Lower lobe of right lung (tissue), 2 donors: ENCODE measurements around the gene S100A10. TPM values are rescaled to one million over a fixed set of nuclear protein-coding genes. Genes with fewer than 3 reads are reported as not detected.

Experiments used
- ATAC-seq, 2 donors: fragments of 200-7000 bp; cut with Tn5 transposase; one replicate each; pipeline ENCODE4 v1.9.1; 2020 to 2022; ENCODE audit warnings: mild to moderate bottlenecking in 2 of 2, moderate library complexity in 2 of 2
- DNase-seq: peaks from one replicate; pipeline ENCODE4 v3.0.0-alpha.2; 2020
- H3K27ac ChIP-seq: fragments of 200-600 bp; one replicate; pipeline ENCODE4 v1.8.0; 2022
- H3K27me3 ChIP-seq: fragments of 200-600 bp; one replicate; pipeline ENCODE4 v1.8.0; 2022; ENCODE audit warnings: low read depth
- H3K36me3 ChIP-seq: fragments of 200-600 bp; one replicate; pipeline ENCODE4 v1.8.0; 2022; ENCODE audit warnings: mild to moderate bottlenecking
- H3K4me1 ChIP-seq: fragments of 200-600 bp; one replicate; pipeline ENCODE4 v1.8.0; 2022
- H3K4me3 ChIP-seq: fragments of 200-600 bp; one replicate; pipeline ENCODE4 v1.8.0; 2022; ENCODE audit warnings: mild to moderate bottlenecking
- H3K9me3 ChIP-seq: fragments of 200-600 bp; one replicate; pipeline ENCODE4 v1.8.0; 2022
- CTCF ChIP-seq: fragments of 200-600 bp; IDR thresholded peaks from one replicate; pipeline ENCODE4 v1.8.0; 2022; ENCODE audit warnings: antibody characterized with exemption, mild to moderate bottlenecking
- intact Hi-C: fragments of 100-400 bp; cut with DNase I; formaldehyde crosslinking; loops from one replicate; pipeline ENCODE4 v1.11.0; 2022
- total RNA-seq: library from RNA; stranded (reverse); fragmentation: NEBNext Ultra II Directional; extraction: Animal tissue kit (Norgen Biotek cat#: 25700); gene quantifications from one replicate; pipeline ENCODE4 v1.2.1, GENCODE V29; 2021
- donor health status: DM: no; HTN: yes; CAD: no; lungs with severe emphysema.

S100A10 gene
- total RNA-seq, 1 donor from 2014 or later: 602 TPM

- no peak overlapping the region for H3K27ac ChIP-seq
- no peak for TF ChIP-seq CTCF
- peaks cover 26% of the 10 kb centered on the region for H3K4me1 ChIP-seq
- no peak for DNase-seq
- H3K9me3 ChIP-seq: no peaks in the 10 kb centered on the region
- ATAC-seq: no peak
- H3K27me3 ChIP-seq: no peaks in the 10 kb centered on the region
- no peak overlapping the region for H3K4me3 ChIP-seq
- H3K36me3 ChIP-seq: peaks cover 39% of the 10 kb centered on the region
- intact Hi-C loops: no loop called here
Measured at GRCh38 chr1:152029929-152030211, 36.2 kb upstream of the S100A10 start.

- Histone ChIP-seq H3K4me3 (no peak overlapping the region), H3K9me3 (no peaks in the 10 kb centered on the region), H3K4me1 (peaks cover 20% of the 10 kb centered on the region), H3K36me3 (peaks cover 39% of the 10 kb centered on the region), H3K27ac (no peak overlapping the region), H3K27me3 (no peaks in the 10 kb centered on the region)
- peak; percentile 55 to 70 for ATAC-seq
- no peak for TF ChIP-seq CTCF
- intact Hi-C loops: no loop called here
- no peak for DNase-seq
Measured at GRCh38 chr1:152029144-152029928, 35.7 kb upstream of the S100A10 start.

GRCh38 chr1:152026895-152027294 is 33.2 kb upstream of the S100A10 start:
- Histone ChIP-seq H3K36me3 (peaks cover 18% of the 10 kb centered on the region), H3K27me3 (no peaks in the 10 kb centered on the region), H3K4me3 (no peak overlapping the region), H3K4me1 (no peaks in the 10 kb centered on the region), H3K27ac (no peak overlapping the region), H3K9me3 (no peaks in the 10 kb centered on the region)
- no peak for TF ChIP-seq CTCF
- intact Hi-C loops: no loop called here
- ATAC-seq (no peak), DNase-seq (no peak)

GRCh38 chr1:152024223-152024622 is 30.6 kb upstream of the S100A10 start:
- intact Hi-C loops: no loop called here
- H3K4me3 ChIP-seq: no peak overlapping the region
- no peak for TF ChIP-seq CTCF
- DNase-seq: no peak
- H3K9me3 ChIP-seq: no peaks in the 10 kb centered on the region
- H3K27ac ChIP-seq: no peak overlapping the region
- ATAC-seq: no peak
- no peaks in the 10 kb centered on the region for H3K36me3 ChIP-seq
- H3K4me1 ChIP-seq: no peaks in the 10 kb centered on the region
- no peaks in the 10 kb centered on the region for H3K27me3 ChIP-seq

GRCh38 chr1:152023221-152023620 is 29.6 kb upstream of the S100A10 start:
- TF ChIP-seq CTCF: no peak
- DNase-seq: no peak
- no peaks in the 10 kb centered on the region for H3K4me1 ChIP-seq
- no peaks in the 10 kb centered on the region for H3K9me3 ChIP-seq
- no peak for ATAC-seq
- H3K27ac ChIP-seq: no peak overlapping the region
- intact Hi-C loops: no loop called here
- no peaks in the 10 kb centered on the region for H3K27me3 ChIP-seq
- H3K4me3 ChIP-seq: no peak overlapping the region
- no peaks in the 10 kb centered on the region for H3K36me3 ChIP-seq
